NCI-H2196 (cell line): ENCODE data around the gene MRFAP1.
"Not testable (repeated sequence)": the region's sequence is repeated elsewhere in the genome, so short reads cannot be mapped to it uniquely, and the experiment has no call there.

Source experiments
- DNase-seq: peaks from one replicate; lab custom pipeline; 2025; ENCODE audit not compliant: unreplicated experiment; lab: John Stamatoyannopoulos, UW

The MRFAP1 gene

DNA sequence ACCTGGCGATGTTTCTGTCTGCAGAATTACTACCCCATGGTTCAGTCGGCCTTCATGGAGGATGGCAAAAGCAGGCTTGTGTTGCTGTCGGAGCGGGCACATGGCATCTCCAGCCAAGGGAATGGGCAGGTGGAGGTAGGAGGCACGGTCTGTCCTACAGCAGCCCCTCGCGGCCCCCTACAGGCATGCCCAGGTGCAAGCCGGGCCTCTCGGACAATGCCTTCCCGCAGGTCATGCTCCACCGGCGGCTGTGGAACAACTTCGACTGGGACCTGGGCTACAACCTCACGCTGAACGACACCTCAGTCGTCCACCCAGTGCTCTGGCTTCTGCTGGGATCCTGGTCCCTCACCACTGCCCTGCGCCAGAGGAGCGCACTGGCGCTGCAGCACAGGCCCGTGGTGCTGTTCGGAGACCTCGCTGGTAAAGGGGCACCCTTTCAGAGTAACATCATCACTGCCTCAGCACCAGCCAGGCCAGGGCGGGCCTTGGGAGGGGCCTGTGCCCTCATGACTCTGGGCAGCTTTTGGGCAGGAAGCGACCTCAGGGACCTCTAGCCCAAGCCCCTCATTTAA is 29.5 kb upstream of the MRFAP1 start:
- no peak for DNase-seq

DNA sequence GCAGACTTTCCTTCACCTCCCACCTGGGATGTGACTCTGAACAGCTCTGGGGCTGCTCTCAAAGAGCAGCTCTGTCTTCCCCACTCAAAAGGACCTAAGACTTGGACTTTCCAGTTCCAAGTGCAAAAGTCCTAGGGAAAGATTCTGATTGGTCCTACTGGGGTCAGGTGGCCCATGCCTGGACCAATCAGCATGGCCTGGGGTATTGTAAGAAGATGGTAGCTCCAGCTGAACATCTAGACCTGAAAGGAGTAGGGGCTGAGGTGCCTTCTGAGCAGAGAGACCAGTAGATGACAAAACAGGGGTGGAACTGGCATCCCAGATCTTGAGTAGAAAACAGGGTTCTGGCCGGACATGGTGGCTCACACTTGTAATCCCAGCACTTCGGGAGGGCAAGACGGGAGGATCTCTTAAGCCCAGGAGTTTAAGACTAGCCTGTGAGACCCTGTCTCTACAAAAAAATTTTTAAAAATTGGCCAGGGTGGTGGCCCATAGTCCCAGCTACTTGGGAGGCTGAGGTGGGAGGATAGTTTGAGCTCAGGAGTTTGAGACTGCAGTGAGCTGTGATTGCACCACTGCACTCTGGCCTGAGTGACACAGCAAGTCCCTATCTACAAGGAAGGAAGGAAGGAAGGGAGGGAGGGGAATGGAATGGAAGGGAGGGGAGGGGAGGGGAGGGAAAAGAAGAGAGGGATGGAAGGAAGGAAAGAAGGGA is 27.4 kb upstream of the MRFAP1 start:
- DNase-seq: no peak

DNA sequence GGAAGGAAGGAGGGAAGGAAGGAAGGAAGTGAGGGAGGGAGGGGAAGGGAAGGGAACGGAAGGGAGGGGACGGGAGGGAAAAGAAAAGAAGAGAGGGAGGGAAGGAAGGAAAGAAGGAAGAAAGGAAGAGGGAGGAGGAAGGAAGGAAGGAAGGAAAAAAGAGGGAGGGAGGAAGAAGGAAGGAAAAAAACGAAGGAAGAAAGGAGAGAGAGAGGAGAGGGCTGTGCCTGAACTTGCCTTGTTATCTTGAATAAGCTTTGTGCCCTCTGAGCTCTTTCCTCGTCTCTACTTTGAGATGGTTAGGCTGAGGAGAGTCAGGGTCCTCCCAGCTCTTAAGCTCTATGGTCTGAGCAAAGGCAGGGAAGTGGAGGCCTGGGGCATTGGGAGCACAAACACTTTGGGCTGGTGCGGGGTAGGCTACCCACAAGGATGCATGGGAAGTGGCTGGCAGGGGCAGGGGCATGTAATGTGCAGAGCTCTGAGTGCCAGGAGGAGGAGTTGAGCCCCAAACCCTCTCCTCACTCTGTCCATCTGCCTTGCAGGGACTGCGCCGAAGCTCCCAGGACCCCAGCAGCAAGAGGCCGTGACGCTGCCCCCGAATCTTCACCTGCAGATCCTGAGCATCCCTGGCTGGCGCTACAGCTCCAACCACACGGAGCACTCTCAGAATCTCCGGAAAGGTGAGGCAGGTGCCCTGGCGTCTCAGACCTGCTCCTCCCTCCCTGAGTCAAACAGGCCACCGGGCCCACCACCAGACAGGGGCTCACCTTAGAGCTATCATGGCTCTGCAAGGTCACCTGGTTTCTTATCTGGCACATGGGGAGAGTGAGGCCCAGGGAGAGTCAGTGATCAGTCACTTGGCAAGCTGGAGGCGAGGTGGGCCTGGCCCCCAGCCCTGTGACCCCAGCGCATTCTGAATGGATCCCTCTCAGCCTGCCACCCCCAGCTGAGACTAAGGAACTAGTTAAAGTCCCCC is 26.5 kb upstream of the MRFAP1 start:
- DNase-seq: no peak

GRCh38 chr4:6614701-6615230 is 25.7 kb upstream of the MRFAP1 start:
- no peak for DNase-seq

DNA sequence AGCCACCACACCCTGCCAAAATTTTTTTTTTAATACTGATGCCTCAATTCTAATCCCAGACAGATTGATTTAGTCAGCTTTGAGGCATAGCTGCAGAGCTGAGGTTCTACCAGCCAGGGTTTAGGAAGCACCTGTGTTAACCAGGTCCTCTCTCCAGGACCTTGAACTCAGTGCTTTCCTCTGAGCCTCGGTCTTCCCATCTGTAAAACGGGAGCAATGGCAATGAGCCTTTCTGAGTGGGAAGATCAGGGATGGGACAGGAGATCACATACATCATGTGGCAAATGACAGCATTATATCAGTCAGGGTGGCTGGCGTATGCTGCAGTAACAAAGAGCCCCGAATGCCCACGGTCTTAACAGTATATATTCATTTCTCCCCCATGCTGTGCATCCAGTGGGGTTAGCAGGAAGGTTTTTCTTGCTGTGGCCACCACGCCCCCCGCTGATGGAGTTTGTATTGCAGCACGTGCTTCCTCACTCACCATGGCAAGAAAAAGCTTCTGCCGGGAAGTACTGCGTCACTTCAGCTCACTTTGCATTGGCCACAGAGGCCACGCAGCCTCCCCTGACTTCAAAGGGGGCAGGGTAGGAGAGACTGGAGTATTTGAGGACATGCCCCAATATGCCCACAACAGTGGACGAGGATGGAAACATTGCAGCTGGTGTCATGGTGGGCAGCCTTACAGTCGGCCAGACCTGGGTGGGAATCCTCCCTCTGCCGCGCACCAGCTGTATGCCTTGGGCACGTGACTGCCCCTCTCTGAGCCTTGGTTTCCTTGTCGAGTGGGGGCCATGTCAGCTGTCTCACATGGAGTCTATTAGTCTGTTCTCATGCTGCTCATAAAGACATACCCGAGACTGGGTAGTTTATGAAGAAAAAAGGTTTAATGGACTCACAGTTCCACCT is 24.1 kb upstream of the MRFAP1 start:
- no peak for DNase-seq

DNA sequence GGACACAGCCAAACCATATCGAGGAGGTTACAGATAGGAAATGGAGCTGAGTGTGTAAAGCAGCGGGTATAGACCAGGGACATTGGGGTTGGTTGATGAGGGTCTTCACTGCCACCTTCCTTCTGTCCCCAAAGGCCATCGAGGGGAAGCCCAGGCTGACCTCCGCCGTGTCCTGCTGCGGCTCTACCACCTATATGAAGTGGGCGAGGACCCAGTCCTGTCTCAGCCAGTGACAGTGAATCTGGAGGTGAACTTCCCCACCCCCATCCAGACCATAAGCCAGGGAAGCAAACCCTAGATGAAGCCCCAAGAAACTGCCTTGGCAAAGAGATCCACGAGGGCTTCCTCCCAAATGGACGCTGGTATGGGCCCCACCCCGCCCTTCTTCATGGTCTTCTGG is 23.2 kb upstream of the MRFAP1 start:
- DNase-seq: no peak

- no peak for DNase-seq
Measured at GRCh38 chr4:6618386-6619115, 21.9 kb upstream of the MRFAP1 start.

GRCh38 chr4:6619116-6619465 is 21.4 kb upstream of the MRFAP1 start:
- no peak for DNase-seq

GRCh38 chr4:6619466-6620255 is 20.8 kb upstream of the MRFAP1 start:
- no peak for DNase-seq

GRCh38 chr4:6620296-6620695 is 20.2 kb upstream of the MRFAP1 start:
- DNase-seq: no peak

DNA sequence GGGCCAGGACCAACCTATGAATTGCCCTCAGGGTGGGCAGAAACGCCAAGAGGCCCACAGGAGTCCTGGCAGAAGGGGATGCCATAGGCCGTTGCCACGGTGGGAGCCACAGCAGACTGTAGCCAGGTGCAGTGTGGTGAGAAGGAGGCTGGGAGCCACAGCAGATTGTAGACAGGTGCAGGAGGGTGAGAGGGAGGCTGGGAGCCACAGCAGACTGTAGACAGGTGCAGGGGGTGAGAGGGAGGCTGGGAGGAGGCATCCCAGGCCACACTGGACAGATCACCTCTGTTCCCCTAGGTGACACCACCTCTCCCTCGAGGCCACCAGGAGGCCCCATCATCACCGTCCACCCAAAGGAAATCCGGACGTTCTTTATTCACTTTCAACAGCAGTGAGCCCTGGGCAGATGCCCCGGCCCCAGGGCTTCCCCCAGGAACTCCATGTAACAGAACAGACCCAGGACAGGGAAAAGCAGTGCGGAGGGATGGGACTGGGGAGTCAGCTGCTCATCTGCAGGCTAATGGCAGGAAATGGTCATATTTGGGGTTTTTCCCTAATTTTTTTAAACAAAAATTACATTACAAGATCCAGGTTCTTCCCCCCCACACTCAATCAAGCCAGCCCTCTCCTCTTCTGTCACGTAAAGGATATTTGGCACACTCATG is 19.5 kb upstream of the MRFAP1 start:
- no peak for DNase-seq

GRCh38 chr4:6621556-6621927 is 18.9 kb upstream of the MRFAP1 start:
- DNase-seq: no peak

GRCh38 chr4:6622744-6623143 is 17.7 kb upstream of the MRFAP1 start:
- no peak for DNase-seq

GRCh38 chr4:6625256-6625655 is 15.2 kb upstream of the MRFAP1 start:
- DNase-seq: no peak

DNA sequence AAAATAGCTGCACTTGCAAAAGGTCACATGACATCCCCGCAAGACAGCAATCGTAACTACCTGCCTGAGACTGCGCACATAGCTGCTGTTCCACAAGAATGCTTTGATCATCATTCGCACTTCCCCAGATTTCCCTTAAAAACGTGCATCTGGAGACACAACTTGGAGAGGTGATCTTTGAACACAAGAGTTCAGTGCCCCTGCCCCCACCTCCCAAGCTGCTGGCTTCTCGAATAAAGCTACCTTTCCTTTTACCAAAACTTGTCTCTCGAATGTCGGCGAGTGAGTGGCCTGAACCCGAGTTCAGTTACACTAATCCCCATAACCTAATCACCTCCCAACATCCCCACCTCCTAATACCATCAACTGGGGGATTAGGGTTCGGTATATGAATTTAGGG is 14.4 kb upstream of the MRFAP1 start:
- DNase-seq: no peak

DNA sequence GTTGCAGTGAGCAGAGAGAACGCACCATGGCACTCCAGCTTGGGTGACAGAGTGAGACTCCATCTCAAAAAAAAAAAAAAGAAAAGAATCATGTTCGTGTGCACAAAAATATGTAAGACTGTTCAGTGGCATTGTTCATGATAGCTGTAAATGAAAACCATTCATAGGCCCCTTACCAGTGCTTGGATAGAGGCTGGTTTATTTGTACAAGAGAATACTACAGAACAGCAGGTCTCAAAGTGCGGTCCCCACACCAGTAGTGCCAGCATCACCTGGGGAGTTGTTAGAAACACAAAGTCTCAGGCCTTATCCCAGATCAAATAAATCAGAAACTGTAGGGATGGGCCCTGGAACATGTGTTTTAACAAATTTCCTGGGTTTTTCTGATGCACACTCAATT is 12.7 kb upstream of the MRFAP1 start:
- no peak for DNase-seq

GRCh38 chr4:6628484-6628883 is 12.0 kb upstream of the MRFAP1 start:
- DNase-seq: not testable (repeated sequence)

DNA sequence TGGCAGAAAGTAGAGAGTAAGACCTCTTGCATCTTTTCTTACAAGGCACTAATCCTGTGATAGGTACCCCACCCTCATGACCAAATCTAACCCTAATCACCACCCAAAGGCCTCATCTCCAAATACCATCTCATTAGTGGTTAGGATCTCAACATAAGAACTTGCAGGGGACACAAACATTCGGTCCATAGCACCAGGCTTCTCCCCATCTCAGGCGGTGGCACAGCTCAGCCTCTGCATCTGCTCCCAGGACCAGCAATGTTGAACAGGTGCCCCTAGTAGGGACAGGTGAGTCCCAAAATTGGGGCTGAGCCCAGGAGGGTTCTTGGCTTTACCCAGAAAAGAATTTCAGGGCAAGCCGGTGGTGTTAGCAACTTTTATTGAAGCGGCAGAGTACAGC is 8.4 kb upstream of the MRFAP1 start:
- no peak for DNase-seq
